H9 (cell line): ENCODE results near the gene MOB3B. TPM values are rescaled to one million over a fixed set of nuclear protein-coding genes. Genes with fewer than 3 reads are reported as not detected.

ENCODE experiments used
- DNase-seq: peaks from one replicate; pipeline ENCODE4 v3.0.0-alpha.2; 2017
- H2AFZ ChIP-seq: one replicate; pipeline ENCODE4 v1.6.1; 2013; ENCODE audit warnings: mild to moderate bottlenecking, low read length, control low read depth, moderate library complexity
- H2AK5ac ChIP-seq: 2 replicates; pipeline ENCODE4 v1.6.1; 2013; ENCODE audit warnings: low read length, control low read depth, mixed read lengths; ENCODE audit not compliant: insufficient read length
- H2BK120ac ChIP-seq: one replicate; pipeline ENCODE4 v1.6.1; 2013; ENCODE audit warnings: low read depth, mild to moderate bottlenecking, low read length, control low read depth, inconsistent platforms; ENCODE audit not compliant: poor library complexity, severe bottlenecking
- H2BK12ac ChIP-seq: 2 replicates; pipeline ENCODE4 v1.6.1; 2013; ENCODE audit warnings: low read length, control low read depth, mixed read lengths, low read depth; ENCODE audit not compliant: insufficient read length
- H2BK15ac ChIP-seq: 2 replicates; pipeline ENCODE4 v1.6.1; 2013; ENCODE audit warnings: low read depth, low read length, control low read depth
- H2BK20ac ChIP-seq: one replicate; pipeline ENCODE4 v1.6.1; 2013; ENCODE audit warnings: low read depth, mild to moderate bottlenecking, low read length, control low read depth, inconsistent platforms; ENCODE audit not compliant: poor library complexity, severe bottlenecking
- H2BK5ac ChIP-seq: 2 replicates; pipeline ENCODE4 v1.6.1; 2013; ENCODE audit warnings: low read length, control low read depth, mixed read lengths; ENCODE audit not compliant: insufficient read length
- H3K14ac ChIP-seq: 2 replicates; pipeline ENCODE4 v1.6.1; 2013; ENCODE audit warnings: low read length, control low read depth; ENCODE audit not compliant: insufficient read depth
- H3K18ac ChIP-seq: 2 replicates; pipeline ENCODE4 v1.6.1; 2013; ENCODE audit warnings: low read depth, mild to moderate bottlenecking, mixed read lengths, low read length, control low read depth; ENCODE audit not compliant: insufficient read length
- H3K23ac ChIP-seq: 2 replicates; pipeline ENCODE4 v1.6.1; 2013; ENCODE audit warnings: low read length, control low read depth, mixed read lengths, low read depth; ENCODE audit not compliant: insufficient read length
- H3K23me2 ChIP-seq: 2 replicates; pipeline ENCODE4 v1.6.1; 2013; ENCODE audit warnings: low read depth, mild to moderate bottlenecking, mixed read lengths, low read length, control low read depth; ENCODE audit not compliant: insufficient read length, poor library complexity, severe bottlenecking
- H3K27ac ChIP-seq: 2 replicates; pipeline ENCODE4 v1.5.1; 2013; ENCODE audit warnings: low read length, control low read depth, mixed read lengths, low read depth; ENCODE audit not compliant: insufficient read length
- H3K27me3 ChIP-seq: 2 replicates; pipeline ENCODE4 v1.6.1; 2013; ENCODE audit warnings: low read length, control low read depth, inconsistent platforms; ENCODE audit not compliant: insufficient read depth
- H3K4ac ChIP-seq: 2 replicates; pipeline ENCODE4 v1.6.1; 2013; ENCODE audit warnings: low read depth, mild to moderate bottlenecking, control low read depth, inconsistent platforms, low read length, moderate library complexity
- H3K4me1 ChIP-seq: 2 replicates; pipeline ENCODE4 v1.6.1; 2013; ENCODE audit warnings: low read length, control low read depth, inconsistent platforms; ENCODE audit not compliant: insufficient read depth
- H3K4me2 ChIP-seq: 2 replicates; pipeline ENCODE4 v1.6.1; 2013; ENCODE audit warnings: low read length, control low read depth, mixed read lengths; ENCODE audit not compliant: insufficient read length, insufficient read depth
- H3K56ac ChIP-seq: 2 replicates; pipeline ENCODE4 v1.6.1; 2013; ENCODE audit warnings: low read depth, mild to moderate bottlenecking, mixed read lengths, low read length, control low read depth; ENCODE audit not compliant: insufficient read length
- H3K79me1 ChIP-seq: 2 replicates; pipeline ENCODE4 v1.6.1; 2013; ENCODE audit warnings: low read depth, mild to moderate bottlenecking, moderate library complexity, low read length, control low read depth, inconsistent platforms; ENCODE audit not compliant: insufficient read depth, poor library complexity, severe bottlenecking
- H3K79me2 ChIP-seq: 2 replicates; pipeline ENCODE4 v1.6.1; 2013; ENCODE audit warnings: low read length, control low read depth, inconsistent platforms; ENCODE audit not compliant: insufficient read depth
- H3K9ac ChIP-seq: 2 replicates; pipeline ENCODE4 v1.6.1; 2013; ENCODE audit warnings: low read length, control low read depth, mixed read lengths; ENCODE audit not compliant: insufficient read length; ENCODE audit errors: extremely low read depth
- H3K9me3 ChIP-seq: one replicate; pipeline ENCODE4 v1.6.1; 2013; ENCODE audit warnings: low read depth, low read length, inconsistent platforms; ENCODE audit not compliant: control insufficient read depth
- H3T11ph ChIP-seq: one replicate; pipeline ENCODE4 v1.6.1; 2013; ENCODE audit warnings: mild to moderate bottlenecking, low read length, control low read depth, inconsistent platforms
- H4K20me1 ChIP-seq: one replicate; pipeline ENCODE4 v1.6.1; 2013; ENCODE audit not compliant: control insufficient read depth, insufficient read length, insufficient read depth
- H4K5ac ChIP-seq: 2 replicates; pipeline ENCODE4 v1.6.1; 2013; ENCODE audit warnings: low read depth, mild to moderate bottlenecking, mixed read lengths, low read length, control low read depth; ENCODE audit not compliant: insufficient read length
- H4K8ac ChIP-seq: replicated peaks from 2 replicates; pipeline ENCODE4 v1.6.1; 2013; ENCODE audit warnings: low read length, control low read depth, mixed read lengths, low read depth; ENCODE audit not compliant: insufficient read length
- H4K91ac ChIP-seq: 2 replicates; pipeline ENCODE4 v1.6.1; 2013; ENCODE audit warnings: low read depth, mild to moderate bottlenecking, moderate library complexity, mixed read lengths, low read length, control low read depth; ENCODE audit not compliant: insufficient read length
- H3K27ac Mint-ChIP-seq, 3 experiments: 2 replicates in 2 of 3; 3 replicates in 1 of 3; pipeline ENCODE4 v1.8.0; 2020 to 2021; ENCODE audit warnings: mixed read lengths in 3 of 3, mild to moderate bottlenecking in 1 of 3, moderate library complexity in 1 of 3
- H3K27me3 Mint-ChIP-seq: 2 replicates; pipeline ENCODE4 v1.8.0; 2021; ENCODE audit warnings: low read depth, mild to moderate bottlenecking, moderate library complexity, mixed read lengths
- H3K36me3 Mint-ChIP-seq, 3 experiments: 2 replicates in 2 of 3; 3 replicates in 1 of 3; pipeline ENCODE4 v1.8.0; 2020 to 2021; ENCODE audit warnings: low read depth in 3 of 3, mixed read lengths in 3 of 3; ENCODE audit not compliant: insufficient read depth in 1 of 3
- H3K4me1 Mint-ChIP-seq, 2 experiments: 2 replicates each; pipeline ENCODE4 v1.8.0; 2020; ENCODE audit warnings: mixed read lengths in 2 of 2
- H3K4me3 Mint-ChIP-seq, 2 experiments: 2 replicates in 1 of 2; 3 replicates in 1 of 2; pipeline ENCODE4 v1.8.0; 2020 to 2021; ENCODE audit warnings: mild to moderate bottlenecking in 2 of 2, mixed read lengths in 2 of 2, moderate library complexity in 1 of 2
- H3K9me3 Mint-ChIP-seq, 2 experiments: 2 replicates in 1 of 2; 3 replicates in 1 of 2; pipeline ENCODE4 v1.8.0; 2020; ENCODE audit warnings: mild to moderate bottlenecking in 2 of 2, mixed read lengths in 2 of 2, moderate library complexity in 1 of 2
- WGBS: extraction: QIAGEN DNeasy Blood & Tissue Kit; methylation state at CpG from one replicate; pipeline ENCODE4 v1.1.7; 2013; ENCODE audit warnings: missing lambda C conversion rate, low lambda C conversion rate, mixed read lengths; ENCODE audit not compliant: insufficient read length; ENCODE audit errors: extremely low coverage; 5-methylcytosine and 5-hydroxymethylcytosine counted together
- total RNA-seq: library from RNA; stranded (reverse); gene quantifications from 2 replicates; pipeline ENCODE4 v1.2.1, GENCODE V29; 2021
- TF ChIP-seq, protein P1 (sequence below): fragments of 200-600 bp; sonication (generic); conservative IDR thresholded peaks from 3 replicates; pipeline ENCODE4 v1.8.0; 2021; ENCODE audit warnings: antibody characterized with exemption, mild to moderate bottlenecking

Gene MOB3B
- total RNA-seq, 1 experiment from 2014 or later, result 9.8 TPM

DNA sequence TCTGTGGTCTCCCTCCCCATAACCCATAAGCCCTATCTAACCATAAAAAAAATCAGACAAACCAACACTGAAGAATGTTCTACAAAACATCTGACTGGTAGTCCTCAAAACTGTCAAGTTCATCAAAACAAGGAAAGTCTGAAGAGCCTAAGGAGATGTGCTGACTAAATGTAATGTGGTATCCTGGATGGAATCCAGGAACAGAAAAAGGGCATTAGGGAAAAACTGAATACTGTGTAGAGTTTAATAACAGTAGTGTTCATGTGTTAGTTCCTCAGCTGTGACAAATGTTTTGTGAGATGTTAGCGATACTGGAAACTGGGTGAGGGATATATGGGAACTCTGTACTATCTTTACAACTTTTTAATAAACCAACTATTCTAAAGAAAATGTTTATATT, 157.0 kb downstream of the MOB3B start:
- H3K9me3 Mint-ChIP-seq, result no peaks in the 10 kb centered on the region; a peak in 1 of 5 replicates
- H3K27ac Mint-ChIP-seq, result no peak overlapping the region
- H3K4me1 Mint-ChIP-seq, result peaks cover 60 to 68% of the 10 kb centered on the region in 2 experiments

More for the DNA sequence above, 157.0 kb downstream of the MOB3B start:
- TF ChIP-seq, protein P1, sequence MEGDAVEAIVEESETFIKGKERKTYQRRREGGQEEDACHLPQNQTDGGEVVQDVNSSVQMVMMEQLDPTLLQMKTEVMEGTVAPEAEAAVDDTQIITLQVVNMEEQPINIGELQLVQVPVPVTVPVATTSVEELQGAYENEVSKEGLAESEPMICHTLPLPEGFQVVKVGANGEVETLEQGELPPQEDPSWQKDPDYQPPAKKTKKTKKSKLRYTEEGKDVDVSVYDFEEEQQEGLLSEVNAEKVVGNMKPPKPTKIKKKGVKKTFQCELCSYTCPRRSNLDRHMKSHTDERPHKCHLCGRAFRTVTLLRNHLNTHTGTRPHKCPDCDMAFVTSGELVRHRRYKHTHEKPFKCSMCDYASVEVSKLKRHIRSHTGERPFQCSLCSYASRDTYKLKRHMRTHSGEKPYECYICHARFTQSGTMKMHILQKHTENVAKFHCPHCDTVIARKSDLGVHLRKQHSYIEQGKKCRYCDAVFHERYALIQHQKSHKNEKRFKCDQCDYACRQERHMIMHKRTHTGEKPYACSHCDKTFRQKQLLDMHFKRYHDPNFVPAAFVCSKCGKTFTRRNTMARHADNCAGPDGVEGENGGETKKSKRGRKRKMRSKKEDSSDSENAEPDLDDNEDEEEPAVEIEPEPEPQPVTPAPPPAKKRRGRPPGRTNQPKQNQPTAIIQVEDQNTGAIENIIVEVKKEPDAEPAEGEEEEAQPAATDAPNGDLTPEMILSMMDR, result no peak
- Mint-ChIP-seq H3K4me3 (no peak overlapping the region), H3K27me3 (no peaks in the 10 kb centered on the region), H3K36me3 (peaks cover 0 to 6% (median 0%) of the 10 kb centered on the region in 3 experiments; a peak in 3 of 7 replicates)
- Histone ChIP-seq H3K27ac (no peak overlapping the region), H2BK12ac (no peak overlapping the region), H3K56ac (no peak overlapping the region), H2BK20ac (no peak overlapping the region), H3K23ac (no peak overlapping the region), H3K4me2 (no peak overlapping the region), H2BK15ac (no peak overlapping the region), H2AK5ac (no peak overlapping the region), H3K23me2 (no peaks in the 10 kb centered on the region), H2BK5ac (no peak overlapping the region), H3K9me3 (no peaks in the 10 kb centered on the region), H4K20me1 (no peaks in the 10 kb centered on the region), H3K18ac (no peak overlapping the region), H4K8ac (no peak overlapping the region), H4K91ac (no peak overlapping the region), H3T11ph (no peak overlapping the region), H2AFZ (no peak overlapping the region), H2BK120ac (no peak overlapping the region), H4K5ac (no peak overlapping the region), H3K4ac (no peak overlapping the region), H3K79me2 (no peaks in the 10 kb centered on the region), H3K27me3 (no peaks in the 10 kb centered on the region), H3K9ac (no peak overlapping the region), H3K14ac (no peak overlapping the region), H3K4me1 (peaks cover 20% of the 10 kb centered on the region), H3K79me1 (no peaks in the 10 kb centered on the region)
- no CpG with 5 or more reads among the region's 1 CpG for WGBS
- DNase-seq, result no peak
